NB4 (cell line): ENCODE results near the gene FKRP.

Experiments
- DNase-seq: peaks from one replicate; pipeline ENCODE4 v3.0.0; 2010; ENCODE audit warnings: low read depth
- H3K4me3 ChIP-seq: one replicate; pipeline ENCODE4 v1.5.1; 2011; ENCODE audit warnings: mild to moderate bottlenecking, low read depth, low read length, moderate library complexity
- MYC ChIP-seq: IDR thresholded peaks from 2 replicates; pipeline ENCODE4 v1.6.1; 2011; ENCODE audit warnings: low read depth, low read length
- POLR2A ChIP-seq: IDR thresholded peaks from 2 replicates; pipeline ENCODE4 v1.6.1; 2011; ENCODE audit warnings: mild to moderate bottlenecking; ENCODE audit not compliant: insufficient read length; ENCODE audit errors: extremely low read depth
- TF ChIP-seq, protein P1 (sequence below): IDR thresholded peaks from one replicate; pipeline ENCODE4 v1.5.1; 2012; ENCODE audit warnings: low read depth, low read length
- TF ChIP-seq, protein P2 (sequence below): IDR thresholded peaks from 2 replicates; pipeline ENCODE4 v1.6.1; 2011; ENCODE audit warnings: low read depth, low read length

Gene FKRP

GRCh38 chr19:46755077-46755852 is 9.4 kb downstream of the FKRP start:
- TF ChIP-seq, protein P1, sequence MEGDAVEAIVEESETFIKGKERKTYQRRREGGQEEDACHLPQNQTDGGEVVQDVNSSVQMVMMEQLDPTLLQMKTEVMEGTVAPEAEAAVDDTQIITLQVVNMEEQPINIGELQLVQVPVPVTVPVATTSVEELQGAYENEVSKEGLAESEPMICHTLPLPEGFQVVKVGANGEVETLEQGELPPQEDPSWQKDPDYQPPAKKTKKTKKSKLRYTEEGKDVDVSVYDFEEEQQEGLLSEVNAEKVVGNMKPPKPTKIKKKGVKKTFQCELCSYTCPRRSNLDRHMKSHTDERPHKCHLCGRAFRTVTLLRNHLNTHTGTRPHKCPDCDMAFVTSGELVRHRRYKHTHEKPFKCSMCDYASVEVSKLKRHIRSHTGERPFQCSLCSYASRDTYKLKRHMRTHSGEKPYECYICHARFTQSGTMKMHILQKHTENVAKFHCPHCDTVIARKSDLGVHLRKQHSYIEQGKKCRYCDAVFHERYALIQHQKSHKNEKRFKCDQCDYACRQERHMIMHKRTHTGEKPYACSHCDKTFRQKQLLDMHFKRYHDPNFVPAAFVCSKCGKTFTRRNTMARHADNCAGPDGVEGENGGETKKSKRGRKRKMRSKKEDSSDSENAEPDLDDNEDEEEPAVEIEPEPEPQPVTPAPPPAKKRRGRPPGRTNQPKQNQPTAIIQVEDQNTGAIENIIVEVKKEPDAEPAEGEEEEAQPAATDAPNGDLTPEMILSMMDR: no peak
- TF ChIP-seq MYC (no peak), POLR2A (no peak)
- TF ChIP-seq, protein P2, sequence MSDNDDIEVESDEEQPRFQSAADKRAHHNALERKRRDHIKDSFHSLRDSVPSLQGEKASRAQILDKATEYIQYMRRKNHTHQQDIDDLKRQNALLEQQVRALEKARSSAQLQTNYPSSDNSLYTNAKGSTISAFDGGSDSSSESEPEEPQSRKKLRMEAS: no peak
- H3K4me3 ChIP-seq: no peak overlapping the region
- DNase-seq: no peak

DNA sequence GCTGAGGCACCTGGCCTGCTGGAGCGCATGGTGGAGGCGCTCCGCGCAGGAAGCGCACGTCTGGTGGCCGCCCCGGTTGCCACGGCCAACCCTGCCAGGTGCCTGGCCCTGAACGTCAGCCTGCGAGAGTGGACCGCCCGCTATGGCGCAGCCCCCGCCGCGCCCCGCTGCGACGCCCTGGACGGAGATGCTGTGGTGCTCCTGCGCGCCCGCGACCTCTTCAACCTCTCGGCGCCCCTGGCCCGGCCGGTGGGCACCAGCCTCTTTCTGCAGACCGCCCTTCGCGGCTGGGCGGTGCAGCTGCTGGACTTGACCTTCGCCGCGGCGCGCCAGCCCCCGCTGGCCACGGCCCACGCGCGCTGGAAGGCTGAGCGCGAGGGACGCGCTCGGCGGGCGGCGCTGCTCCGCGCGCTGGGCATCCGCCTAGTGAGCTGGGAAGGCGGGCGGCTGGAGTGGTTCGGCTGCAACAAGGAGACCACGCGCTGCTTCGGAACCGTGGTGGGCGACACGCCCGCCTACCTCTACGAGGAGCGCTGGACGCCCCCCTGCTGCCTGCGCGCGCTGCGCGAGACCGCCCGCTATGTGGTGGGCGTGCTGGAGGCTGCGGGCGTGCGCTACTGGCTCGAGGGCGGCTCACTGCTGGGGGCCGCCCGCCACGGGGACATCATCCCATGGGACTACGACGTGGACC is 10.1 kb downstream of the FKRP start:
- TF ChIP-seq POLR2A: no peak
- TF ChIP-seq MYC: no peak
- TF ChIP-seq, protein P1: no peak
- TF ChIP-seq, protein P2: no peak
- no peak for DNase-seq
- no peak overlapping the region for H3K4me3 ChIP-seq

DNA sequence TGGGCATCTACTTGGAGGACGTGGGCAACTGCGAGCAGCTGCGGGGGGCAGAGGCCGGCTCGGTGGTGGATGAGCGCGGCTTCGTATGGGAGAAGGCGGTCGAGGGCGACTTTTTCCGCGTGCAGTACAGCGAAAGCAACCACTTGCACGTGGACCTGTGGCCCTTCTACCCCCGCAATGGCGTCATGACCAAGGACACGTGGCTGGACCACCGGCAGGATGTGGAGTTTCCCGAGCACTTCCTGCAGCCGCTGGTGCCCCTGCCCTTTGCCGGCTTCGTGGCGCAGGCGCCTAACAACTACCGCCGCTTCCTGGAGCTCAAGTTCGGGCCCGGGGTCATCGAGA is 10.7 kb downstream of the FKRP start:
- DNase-seq: no peak

DNA sequence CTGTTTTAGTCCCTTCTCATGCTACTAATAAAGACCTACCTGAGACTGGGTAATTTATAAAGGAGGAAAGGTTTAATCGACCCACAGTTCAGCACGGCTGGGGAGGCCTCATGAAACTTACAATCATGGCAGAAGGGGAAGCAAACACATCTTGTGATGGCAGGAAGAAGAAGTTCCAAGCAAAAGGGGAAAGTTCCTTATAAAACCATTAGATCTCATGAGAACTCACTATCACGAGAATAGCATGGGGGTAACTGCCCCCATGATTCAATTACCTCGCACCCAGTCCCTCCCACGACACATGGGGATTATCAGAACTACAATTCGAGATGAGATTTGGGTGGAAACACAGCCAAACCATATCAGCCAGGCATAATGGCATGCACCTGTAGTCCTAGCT is 13.3 kb downstream of the FKRP start:
- no peak overlapping the region for H3K4me3 ChIP-seq
- DNase-seq: no peak
- no peak for TF ChIP-seq MYC
- TF ChIP-seq, protein P2: no peak
- TF ChIP-seq, protein P1: no peak
- TF ChIP-seq POLR2A: no peak

More for the DNA sequence above, 10.7 kb downstream of the FKRP start:
- TF ChIP-seq MYC (no peak), POLR2A (no peak)
- TF ChIP-seq, protein P2: no peak
- TF ChIP-seq, protein P1: no peak
- H3K4me3 ChIP-seq: no peak overlapping the region

GRCh38 chr19:46759817-46760333 is 14.0 kb downstream of the FKRP start:
- H3K4me3 ChIP-seq: no peak overlapping the region
- TF ChIP-seq, protein P1: no peak
- TF ChIP-seq, protein P2: no peak
- no peak for TF ChIP-seq POLR2A
- no peak for TF ChIP-seq MYC
- no peak for DNase-seq
